GM12873 (cell line): ENCODE results near the gene PDE6D.
A peak's percentile ranks its signal among the peaks of the same experiment; 100 is the strongest.

Experiments used
- TF ChIP-seq, protein P1 (sequence below): IDR thresholded peaks from 2 replicates; pipeline ENCODE4 v1.5.1; 2012; ENCODE audit warnings: low read depth, mild to moderate bottlenecking, moderate library complexity, low read length, control low read depth; ENCODE audit not compliant: insufficient read depth; ENCODE audit errors: missing control alignments

The PDE6D gene

DNA sequence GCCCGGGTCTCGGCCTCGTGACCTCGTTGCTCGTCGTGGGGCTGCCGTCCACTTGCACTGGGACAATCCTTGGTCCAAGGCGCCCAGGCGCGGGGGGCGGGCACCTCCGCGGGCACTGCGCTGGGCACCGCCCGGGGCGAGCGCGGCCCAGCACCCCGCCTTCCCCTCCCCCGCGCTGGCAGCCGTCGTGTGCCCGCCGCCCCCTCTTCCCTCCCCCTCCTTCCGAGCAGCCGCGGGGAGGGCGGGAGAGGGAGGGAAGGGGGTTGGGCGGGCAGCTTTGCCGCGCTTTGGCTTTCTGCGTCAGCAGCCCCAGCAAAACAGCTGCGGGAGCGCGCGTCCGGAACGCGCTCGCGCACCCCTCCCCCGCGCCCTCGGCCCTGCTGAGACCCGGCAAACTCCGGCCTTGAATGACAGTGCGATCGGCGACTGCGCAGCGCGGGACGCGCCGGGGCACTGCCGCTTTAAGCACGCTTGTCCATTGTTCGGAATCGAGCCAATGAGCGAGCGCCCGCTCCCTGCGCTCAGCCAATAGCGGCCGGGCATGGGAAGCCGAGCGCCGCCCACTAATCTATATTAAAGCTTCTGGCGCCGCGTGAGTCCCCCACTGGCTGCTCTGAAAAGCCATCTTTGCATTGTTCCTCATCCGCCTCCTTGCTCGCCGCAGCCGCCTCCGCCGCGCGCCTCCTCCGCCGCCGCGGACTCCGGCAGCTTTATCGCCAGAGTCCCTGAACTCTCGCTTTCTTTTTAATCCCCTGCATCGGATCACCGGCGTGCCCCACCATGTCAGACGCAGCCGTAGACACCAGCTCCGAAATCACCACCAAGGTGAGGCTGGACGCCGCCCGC lies 72.9 kb downstream of the PDE6D start, which contains the start of gene PTMA:
TSS of gene PTMA (plus strand) at position 599 of the 846 bp plus-strand sequence. CDS start at position 781, 182 bp downstream.
- TF ChIP-seq, protein P1, sequence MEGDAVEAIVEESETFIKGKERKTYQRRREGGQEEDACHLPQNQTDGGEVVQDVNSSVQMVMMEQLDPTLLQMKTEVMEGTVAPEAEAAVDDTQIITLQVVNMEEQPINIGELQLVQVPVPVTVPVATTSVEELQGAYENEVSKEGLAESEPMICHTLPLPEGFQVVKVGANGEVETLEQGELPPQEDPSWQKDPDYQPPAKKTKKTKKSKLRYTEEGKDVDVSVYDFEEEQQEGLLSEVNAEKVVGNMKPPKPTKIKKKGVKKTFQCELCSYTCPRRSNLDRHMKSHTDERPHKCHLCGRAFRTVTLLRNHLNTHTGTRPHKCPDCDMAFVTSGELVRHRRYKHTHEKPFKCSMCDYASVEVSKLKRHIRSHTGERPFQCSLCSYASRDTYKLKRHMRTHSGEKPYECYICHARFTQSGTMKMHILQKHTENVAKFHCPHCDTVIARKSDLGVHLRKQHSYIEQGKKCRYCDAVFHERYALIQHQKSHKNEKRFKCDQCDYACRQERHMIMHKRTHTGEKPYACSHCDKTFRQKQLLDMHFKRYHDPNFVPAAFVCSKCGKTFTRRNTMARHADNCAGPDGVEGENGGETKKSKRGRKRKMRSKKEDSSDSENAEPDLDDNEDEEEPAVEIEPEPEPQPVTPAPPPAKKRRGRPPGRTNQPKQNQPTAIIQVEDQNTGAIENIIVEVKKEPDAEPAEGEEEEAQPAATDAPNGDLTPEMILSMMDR = no peak

DNA sequence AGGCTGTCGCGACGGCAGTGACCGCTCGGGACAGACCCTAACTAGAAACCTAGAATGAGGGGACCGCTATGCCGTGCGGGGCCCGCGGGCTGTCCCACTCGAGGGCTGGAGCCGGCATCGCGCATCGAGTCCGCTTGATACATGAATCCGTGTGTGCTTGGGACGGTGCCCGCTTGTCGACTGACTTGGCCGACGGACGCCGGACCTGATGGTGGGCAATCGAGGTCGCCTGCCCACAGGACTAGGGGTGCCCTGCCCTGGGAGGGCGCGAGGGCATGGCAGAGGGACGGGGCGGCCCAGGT lies 73.5 kb downstream of the PDE6D start:
- TF ChIP-seq, protein P1 = no peak

DNA sequence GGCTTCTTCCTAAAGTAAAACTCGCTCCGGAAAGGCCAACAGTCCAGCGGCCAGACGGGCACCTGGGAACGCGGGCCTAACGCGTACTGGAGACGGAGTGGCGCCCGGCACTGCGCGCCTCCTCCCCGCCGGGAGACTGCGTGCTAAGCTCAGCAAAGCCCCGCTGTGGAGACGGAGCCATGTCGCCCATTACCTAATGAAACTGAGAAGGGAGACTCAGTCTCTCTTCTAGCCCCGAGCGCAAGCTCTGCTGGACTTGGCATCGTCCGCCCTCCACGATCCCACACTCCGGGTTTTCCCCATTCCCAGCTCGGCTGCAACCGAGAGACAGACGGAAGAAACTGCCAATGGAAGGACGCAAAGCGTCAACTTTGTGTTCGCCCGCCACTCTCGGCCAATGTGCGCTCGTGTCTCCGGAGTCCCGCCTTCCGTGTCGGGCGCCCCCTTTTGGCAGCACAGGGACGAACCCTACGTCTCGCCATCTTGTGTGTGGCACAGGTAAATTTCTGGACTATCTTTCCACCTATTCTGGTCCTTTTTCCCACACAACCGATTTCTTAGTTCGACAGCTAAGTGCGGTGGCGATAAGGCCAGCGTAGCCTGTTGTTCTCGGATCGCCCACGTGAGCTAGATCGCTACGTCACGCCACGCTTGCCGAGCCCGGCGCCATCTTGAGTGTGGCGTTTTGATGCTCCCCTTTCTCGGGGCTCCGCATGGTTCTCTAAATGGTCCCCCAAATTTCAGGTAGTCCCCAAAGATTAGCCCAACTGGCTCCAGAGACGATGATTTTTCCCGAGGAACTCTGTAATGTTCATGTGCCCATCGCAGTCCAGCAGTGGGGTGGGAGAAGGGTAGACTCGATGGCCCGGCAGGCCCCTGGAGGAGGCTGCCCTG lies 74.1 kb downstream of the PDE6D start:
- TF ChIP-seq, protein P1 = peak; percentile 96

DNA sequence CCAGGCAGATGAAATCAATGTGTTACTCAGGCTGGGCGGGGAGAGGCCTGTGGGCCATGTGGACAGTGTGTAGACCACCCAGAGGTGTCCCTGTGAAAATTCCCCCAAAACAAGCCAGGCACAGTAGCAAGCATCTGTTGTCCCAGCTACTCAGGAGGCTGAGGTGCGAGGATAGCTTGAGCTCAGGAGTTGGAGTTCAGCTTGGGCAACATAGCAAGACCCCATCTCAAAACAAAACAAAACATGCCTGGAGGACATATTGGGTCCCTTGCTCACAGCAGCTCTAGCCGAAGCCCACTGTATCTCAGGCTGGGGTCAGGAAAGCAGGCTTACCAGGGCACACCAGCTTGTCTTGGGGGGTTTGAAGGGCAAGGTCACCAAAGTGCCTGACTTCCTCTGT lies 77.1 kb downstream of the PDE6D start:
- TF ChIP-seq, protein P1 = no peak

DNA sequence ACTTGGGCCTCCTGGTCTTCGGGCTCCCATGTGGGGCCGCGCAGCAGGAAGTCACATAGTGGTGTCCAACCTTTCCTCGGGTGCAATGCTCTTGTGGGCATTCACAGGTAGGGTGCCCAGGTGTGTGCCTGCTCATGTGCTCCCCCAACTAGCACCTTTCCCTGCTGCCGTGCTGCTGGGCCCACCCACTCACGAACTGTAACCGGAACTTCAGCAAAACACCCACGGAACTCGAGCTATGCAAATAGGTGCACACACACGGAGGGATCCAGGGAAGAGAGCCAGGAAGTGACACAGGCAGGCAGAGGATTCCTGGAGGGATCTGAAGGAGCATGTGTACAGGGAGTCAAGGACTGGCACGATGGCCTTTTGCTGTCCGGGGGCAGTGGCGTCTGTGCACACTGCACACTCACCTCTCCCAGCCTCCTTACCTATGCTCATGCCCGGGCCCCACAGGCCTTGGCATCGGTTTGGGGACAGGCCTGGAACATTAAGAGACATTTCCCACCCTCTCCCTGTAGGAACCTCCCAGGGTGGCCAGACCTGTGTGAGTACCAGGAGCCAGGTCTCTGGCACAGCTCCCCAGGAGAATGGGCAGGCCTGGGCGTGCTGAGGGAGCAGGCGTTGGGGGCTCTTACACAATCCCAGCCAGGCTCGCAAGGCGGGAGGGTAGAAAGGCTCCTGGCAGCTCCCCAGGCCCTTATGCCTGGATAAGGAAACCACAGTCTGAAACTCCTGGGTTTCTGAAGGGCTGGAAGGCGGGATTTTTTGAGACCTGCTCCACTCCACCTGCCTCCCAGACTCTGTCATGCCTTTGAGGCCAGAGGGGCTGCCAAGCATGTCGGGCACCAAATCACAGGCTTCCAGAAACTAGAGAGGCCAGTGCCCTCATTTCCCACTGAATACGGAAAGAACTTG lies 79.4 kb downstream of the PDE6D start:
- TF ChIP-seq, protein P1 = no peak

DNA sequence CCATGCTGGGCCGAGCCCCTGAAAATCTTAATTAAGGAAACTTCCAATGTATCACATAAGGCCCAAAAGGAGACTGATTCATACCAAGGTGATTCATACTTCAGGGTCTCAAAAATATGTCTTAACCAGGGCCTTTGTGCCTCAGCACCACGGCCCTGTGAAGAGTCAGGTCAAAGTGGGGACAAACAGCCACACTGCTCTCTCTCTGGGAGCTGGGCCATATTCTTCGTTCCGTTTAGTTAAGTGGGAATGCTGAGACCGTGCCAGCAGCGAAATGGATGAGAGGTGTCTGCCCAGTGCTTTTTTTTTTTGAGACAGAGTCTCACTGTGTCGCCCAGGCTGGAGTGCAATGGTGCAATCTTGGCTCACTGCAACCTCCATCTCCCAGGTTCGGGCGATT lies 82.1 kb downstream of the PDE6D start:
- TF ChIP-seq, protein P1 = no peak
